Common myeloid progenitor, CD34-positive (primary cell): ENCODE results near the gene FOXO3B.
"Not testable (repeated sequence)": the region's sequence is repeated elsewhere in the genome, so short reads cannot be mapped to it uniquely, and the experiment has no call there.

Experiments
- CTCF ChIA-PET: fragments of 350-600 bp; sonication (Branson Sonifier 250); formaldehyde crosslinking; loops from one replicate; lab custom pipeline; 2021; ENCODE audit warnings: antibody characterized with exemption; lab: Charles Lee
- POLR2A ChIA-PET: fragments of 350-600 bp; sonication (Branson Sonifier 250); formaldehyde crosslinking; loops from one replicate; lab custom pipeline; 2021; ENCODE audit warnings: antibody characterized with exemption; lab: Charles Lee
- DNase-seq, 3 donors: peaks; one replicate each; pipeline versions ENCODE4 v3.0.0 to v3.0.0-alpha.2; 2013
- H3K27ac ChIP-seq, 2 experiments: 1 replicate in 1 of 2; 2 replicates in 1 of 2; pipeline ENCODE4 v1.7.0; 2013; ENCODE audit warnings: inconsistent platforms in 2 of 2, low read length in 2 of 2, mild to moderate bottlenecking in 2 of 2, low read depth in 1 of 2, moderate library complexity in 1 of 2; ENCODE audit not compliant: severe bottlenecking in 2 of 2, insufficient read depth in 1 of 2, poor library complexity in 1 of 2
- H3K27me3 ChIP-seq, 5 experiments: replicated peaks in 2 of 5; 1 replicate in 3 of 5; 2 replicates in 2 of 5; pipeline versions ENCODE4 v1.6.1 to v1.7.0; 2013; ENCODE audit warnings: low read length in 4 of 5, mild to moderate bottlenecking in 2 of 5, moderate library complexity in 2 of 5, inconsistent platforms in 1 of 5; ENCODE audit not compliant: insufficient read depth in 5 of 5, control insufficient read depth in 4 of 5
- H3K36me3 ChIP-seq, 4 experiments: 1 replicate in 2 of 4; 2 replicates in 2 of 4; pipeline versions ENCODE4 v1.6.1 to v1.7.0; 2013; ENCODE audit warnings: low read length in 3 of 4, control low read depth in 1 of 4, mild to moderate bottlenecking in 1 of 4; ENCODE audit not compliant: control insufficient read depth in 4 of 4, insufficient read depth in 4 of 4
- H3K4me1 ChIP-seq, 4 experiments: 1 replicate in 3 of 4; 2 replicates in 1 of 4; pipeline versions ENCODE4 v1.6.1 to v1.7.1; 2013; ENCODE audit warnings: low read length in 3 of 4, mild to moderate bottlenecking in 3 of 4, control low read depth in 1 of 4, inconsistent platforms in 1 of 4, moderate library complexity in 1 of 4; ENCODE audit not compliant: control insufficient read depth in 4 of 4, insufficient read depth in 4 of 4; ENCODE audit errors: control extremely low read depth in 1 of 4
- H3K4me3 ChIP-seq, 7 experiments: 1 replicate in 4 of 7; 2 replicates in 3 of 7; pipeline versions ENCODE4 v1.5.1 to v1.7.0; 2013; ENCODE audit warnings: mild to moderate bottlenecking in 7 of 7, low read length in 6 of 7, moderate library complexity in 6 of 7, inconsistent platforms in 2 of 7, low read depth in 2 of 7, control low read depth in 1 of 7; ENCODE audit not compliant: insufficient read depth in 4 of 7, control insufficient read depth in 1 of 7; ENCODE audit errors: extremely low read depth in 1 of 7
- H3K9me3 ChIP-seq, 5 experiments: 1 replicate in 4 of 5; 2 replicates in 1 of 5; pipeline versions ENCODE4 v1.6.1 to v1.7.1; 2013; ENCODE audit warnings: low read length in 4 of 5, mild to moderate bottlenecking in 2 of 5, inconsistent platforms in 1 of 5, low read depth in 1 of 5, moderate library complexity in 1 of 5; ENCODE audit not compliant: control insufficient read depth in 4 of 5, insufficient read depth in 2 of 5; ENCODE audit errors: control extremely low read depth in 1 of 5
- WGBS: methylation state at CpG from one replicate; pipeline ENCODE4 v1.1.5; 2013; ENCODE audit not compliant: insufficient coverage; 5-methylcytosine and 5-hydroxymethylcytosine counted together

FOXO3B gene

DNA sequence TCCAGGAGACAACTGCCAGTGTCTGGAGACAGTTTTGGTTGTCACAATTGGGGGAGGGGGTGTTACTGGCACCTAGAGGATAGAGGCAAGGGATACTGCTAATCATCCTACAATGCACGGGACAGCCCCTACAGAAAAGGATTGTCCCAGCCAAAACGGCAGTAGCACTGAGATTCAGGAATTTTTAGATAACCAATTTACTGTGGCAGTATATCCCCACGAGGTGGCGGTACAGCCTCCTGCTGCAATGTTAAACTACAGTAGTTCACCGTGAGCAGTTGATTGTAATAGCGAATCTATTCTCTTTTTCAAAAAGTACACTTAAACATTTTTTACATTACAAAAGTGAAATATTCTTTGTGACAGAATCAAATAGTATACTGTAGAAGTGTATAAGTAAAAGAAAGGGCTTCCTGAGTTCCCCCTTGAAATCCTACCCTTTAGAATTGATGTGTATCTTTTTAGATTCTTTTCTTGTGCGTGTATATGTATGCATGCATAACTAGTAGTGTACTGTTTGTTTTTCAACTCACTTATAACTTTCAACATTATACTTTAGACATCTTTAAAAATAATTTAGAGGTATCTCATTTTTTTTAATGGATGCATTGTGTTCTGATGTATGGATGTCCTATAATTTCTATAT is 30.4 kb upstream of the FOXO3B start:
- H3K36me3 ChIP-seq, H3K4me3 ChIP-seq, CTCF ChIA-PET, POLR2A ChIA-PET, H3K27me3 ChIP-seq, H3K4me1 ChIP-seq, H3K9me3 ChIP-seq, H3K27ac ChIP-seq: not testable (repeated sequence)
- peak; percentile 56 to 77 (median 71) for DNase-seq
- 0% methylated on average over 2 of the region's 7 CpGs for WGBS

DNA sequence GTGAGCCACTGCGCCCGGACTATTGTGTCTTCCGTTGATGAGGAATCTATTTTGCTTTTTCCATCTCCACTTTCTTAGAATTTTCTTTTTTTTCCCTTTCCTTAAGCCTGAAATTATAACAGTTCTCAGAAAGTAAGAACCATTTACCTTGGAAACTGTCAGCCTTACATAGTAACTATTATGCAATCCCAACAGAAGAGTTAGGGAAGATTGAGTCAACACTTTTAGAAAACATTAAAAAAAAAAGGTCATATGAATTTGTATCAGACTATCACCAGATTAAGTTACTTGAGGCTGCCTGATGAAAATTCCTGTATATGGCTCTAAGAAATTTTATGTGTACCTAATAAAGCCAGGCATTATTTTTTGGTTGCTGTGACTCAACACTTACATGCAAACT is 26.1 kb upstream of the FOXO3B start:
- POLR2A ChIA-PET, H3K4me1 ChIP-seq, DNase-seq, CTCF ChIA-PET, H3K9me3 ChIP-seq, H3K36me3 ChIP-seq, H3K27ac ChIP-seq, H3K4me3 ChIP-seq, H3K27me3 ChIP-seq: not testable (repeated sequence)
- 100% methylated on average over 3 of the region's 3 CpGs for WGBS

DNA sequence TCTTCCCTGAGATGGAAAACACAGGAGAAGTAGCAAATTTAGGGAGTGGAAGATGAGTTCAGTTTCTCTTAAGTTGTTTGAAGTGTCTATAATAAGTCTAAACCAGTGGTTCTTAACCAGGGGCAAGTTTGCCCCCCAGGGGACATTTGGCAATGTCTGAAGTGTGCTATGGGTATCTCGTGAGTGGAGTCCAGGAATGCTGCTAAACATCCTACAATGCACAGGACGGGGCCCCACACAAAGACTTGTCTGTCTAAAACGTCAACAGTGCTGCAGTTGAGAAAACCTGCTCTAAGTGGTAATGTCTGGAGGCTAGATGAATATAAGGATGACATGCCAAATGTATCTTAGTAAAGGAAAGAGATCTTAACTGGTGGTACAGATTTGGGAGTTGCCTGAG is 23.8 kb upstream of the FOXO3B start:
- H3K36me3 ChIP-seq, H3K27ac ChIP-seq, H3K27me3 ChIP-seq, CTCF ChIA-PET, H3K9me3 ChIP-seq, POLR2A ChIA-PET, DNase-seq, H3K4me1 ChIP-seq, H3K4me3 ChIP-seq: not testable (repeated sequence)
- WGBS: 100% methylated on average over 3 of the region's 3 CpGs

DNA sequence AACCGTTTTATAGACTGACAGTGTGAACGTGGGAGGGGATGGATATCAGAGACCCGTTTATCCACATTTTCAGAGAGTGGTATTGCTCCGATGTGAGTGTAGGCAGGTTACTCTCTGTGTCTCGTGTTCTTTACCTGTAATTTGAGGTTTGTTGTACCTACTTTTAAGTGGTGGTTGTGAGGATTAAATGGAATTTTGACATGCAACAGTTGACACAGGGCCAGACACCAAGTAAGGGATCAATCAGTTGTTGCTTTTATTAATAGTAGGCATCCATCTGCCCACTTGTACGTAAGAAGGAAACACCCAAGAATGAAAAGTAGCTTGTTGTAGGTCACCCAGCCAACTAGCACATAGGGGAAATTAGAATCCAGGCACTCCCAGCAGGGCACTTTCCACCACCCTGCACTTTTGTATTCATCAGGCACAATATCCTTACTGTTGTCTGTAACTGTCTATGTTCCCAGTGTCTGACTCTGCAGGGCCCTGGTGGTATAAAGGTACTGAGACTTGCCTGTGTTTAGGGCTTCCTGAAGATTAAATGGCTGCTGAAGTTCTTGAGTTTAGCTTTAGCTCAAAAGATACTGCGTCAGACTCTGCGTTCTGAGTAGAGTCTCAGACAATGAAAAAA is 16.5 kb upstream of the FOXO3B start:
- H3K9me3 ChIP-seq, CTCF ChIA-PET, H3K27me3 ChIP-seq, POLR2A ChIA-PET, DNase-seq, H3K27ac ChIP-seq, H3K36me3 ChIP-seq: not testable (repeated sequence)
- Histone ChIP-seq H3K4me1 (peaks cover 0 to 11% (median 6%) of the 10 kb centered on the region in 4 experiments), H3K4me3 (peak overlapping the region; percentile 62 to 86 (median 71))
- WGBS: 46% methylated on average over 5 of the region's 8 CpGs

DNA sequence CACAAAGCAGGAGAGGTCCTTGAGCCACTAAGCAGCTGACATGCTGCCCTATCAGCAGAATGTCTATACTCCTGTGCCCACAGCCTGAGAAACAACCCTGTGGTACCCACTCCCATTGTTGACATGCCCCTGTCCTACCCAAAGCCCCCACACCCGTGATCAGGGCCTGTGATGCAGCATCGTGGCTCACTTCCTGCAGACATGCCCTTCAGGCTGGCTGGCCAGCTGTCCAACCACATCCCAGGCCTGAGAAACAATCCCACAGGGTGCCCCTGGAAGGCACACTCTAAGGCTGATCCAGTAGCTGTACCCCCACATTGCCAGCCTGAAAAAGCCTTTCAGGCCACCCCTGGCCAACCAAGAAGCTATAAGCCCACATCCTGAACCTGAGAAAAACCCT is 13.0 kb upstream of the FOXO3B start:
- H3K9me3 ChIP-seq, H3K27me3 ChIP-seq, DNase-seq, POLR2A ChIA-PET, H3K4me3 ChIP-seq, H3K27ac ChIP-seq, CTCF ChIA-PET, H3K36me3 ChIP-seq: not testable (repeated sequence)
- WGBS: no CpG with 5 or more reads among the region's 2 CpGs
- H3K4me1 ChIP-seq: peaks cover 0 to 11% (median 6%) of the 10 kb centered on the region in 4 experiments

DNA sequence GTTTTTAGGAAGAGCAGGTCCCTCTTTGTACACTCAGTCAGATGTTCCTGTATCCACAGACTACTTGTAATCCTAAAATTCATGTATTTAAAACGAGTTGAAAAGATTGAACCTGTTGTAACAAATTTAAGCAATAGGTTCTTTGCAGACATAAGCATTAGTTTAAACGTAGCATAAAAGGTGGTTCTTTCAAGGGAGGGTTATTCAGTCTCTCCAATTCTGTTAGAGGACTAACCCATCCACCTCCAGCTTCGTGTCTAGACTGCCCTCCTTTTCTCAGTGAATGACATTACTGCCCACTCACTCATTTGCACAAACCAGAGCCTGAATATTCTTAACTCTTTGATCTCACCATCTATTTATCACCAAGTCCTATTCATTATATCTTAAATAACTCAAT is 554 bp upstream of the FOXO3B start:
- POLR2A ChIA-PET, H3K4me1 ChIP-seq, DNase-seq, H3K27ac ChIP-seq, CTCF ChIA-PET, H3K36me3 ChIP-seq, H3K9me3 ChIP-seq, H3K27me3 ChIP-seq: not testable (repeated sequence)
- H3K4me3 ChIP-seq: peak overlapping the region in 4 of 7 experiments; percentile 52 to 78 (median 58)
- WGBS: no CpG with 5 or more reads among the region's 3 CpGs

DNA sequence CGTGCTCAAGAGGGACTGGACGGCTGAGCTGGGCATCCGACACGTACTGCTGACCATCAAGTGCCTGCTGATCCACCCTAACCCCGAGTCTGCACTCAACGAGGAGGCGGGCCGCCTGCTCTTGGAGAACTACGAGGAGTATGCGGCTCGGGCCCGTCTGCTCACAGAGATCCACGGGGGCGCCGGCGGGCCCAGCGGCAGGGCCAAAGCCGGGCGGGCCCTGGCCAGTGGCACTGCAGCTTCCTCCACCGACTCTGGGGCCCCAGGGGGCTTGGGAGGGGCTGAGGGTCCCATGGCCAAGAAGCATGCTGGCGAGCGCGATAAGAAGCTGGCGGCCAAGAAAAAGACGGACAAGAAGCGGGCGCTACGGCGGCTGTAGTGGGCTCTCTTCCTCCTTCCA is 4.7 kb downstream of the FOXO3B start:
- WGBS: no CpG with 5 or more reads among the region's 29 CpGs
- CTCF ChIA-PET, POLR2A ChIA-PET: not testable (repeated sequence)

More for the DNA sequence above, 4.7 kb downstream of the FOXO3B start:
- H3K4me3 ChIP-seq, H3K27ac ChIP-seq, H3K4me1 ChIP-seq, DNase-seq, H3K27me3 ChIP-seq: not testable (repeated sequence)
- H3K36me3 ChIP-seq: peaks cover 0 to 16% (median 2%) of the 10 kb centered on the region in 4 experiments
- peaks cover 0 to 13% (median 2%) of the 10 kb centered on the region in 5 experiments for H3K9me3 ChIP-seq
